Tibial nerve (tissue), 4 donors: ENCODE data around the gene SNX18.

Experiments
- CTCF ChIP-seq, 5 experiments: fragments of 200-600 bp in 3 of 5; fragments of 450-650 bp in 2 of 5; sonication (generic) in 3 of 5; IDR thresholded peaks; one replicate each; pipeline ENCODE4 v1.5.1; 2016 to 2019; ENCODE audit warnings: antibody characterized with exemption in 5 of 5, mild to moderate bottlenecking in 3 of 5, moderate library complexity in 2 of 5
- EP300 ChIP-seq, 2 donors: sonication (generic); formaldehyde crosslinking; IDR thresholded peaks; one replicate each; pipeline ENCODE4 v1.6.1; 2017; ENCODE audit warnings: antibody characterized with exemption in 2 of 2, mild to moderate bottlenecking in 1 of 2
- POLR2A ChIP-seq, 2 donors: fragments of 450-650 bp; IDR thresholded peaks; one replicate each; pipeline ENCODE4 v1.6.1; 2017; ENCODE audit warnings: antibody characterized with exemption in 2 of 2, mild to moderate bottlenecking in 2 of 2, moderate library complexity in 2 of 2

GRCh38 chr5:54579591-54580295 is 62.2 kb downstream of the SNX18 start:
- TF ChIP-seq CTCF (IDR thresholded peaks at IDR 0.05) (no peak), EP300 (IDR thresholded peaks at IDR 0.05) (no peak), POLR2A (IDR thresholded peaks at IDR 0.05) (no peak)
